H1 (cell line): ENCODE measurements around the gene GATA1. TPM values are rescaled to one million over a fixed set of nuclear protein-coding genes. Genes with fewer than 3 reads are reported as not detected.

Source experiments
- RNF2 ChIP-seq: fragments of 200-900, 300-1000 bp; sonication (generic); IDR thresholded peaks from 2 replicates; pipeline ENCODE4 v1.7.1; 2016; ENCODE audit warnings: borderline replicate concordance, low read depth, mild to moderate bottlenecking, antibody characterized with exemption, low read length; ENCODE audit not compliant: poor library complexity, severe bottlenecking; ENCODE audit errors: missing control alignments
- SUZ12 ChIP-seq: fragments of 200-600 bp; sonication (generic); IDR thresholded peaks from 2 replicates; pipeline ENCODE4 v1.6.1; 2012; ENCODE audit warnings: mild to moderate bottlenecking, inconsistent platforms, low read length, moderate library complexity, mixed read lengths
- TBP ChIP-seq: IDR thresholded peaks from 2 replicates; pipeline ENCODE4 v1.6.1; 2011; ENCODE audit warnings: low read depth, low read length, improper control_type of control experiment
- polyA plus RNA-seq, 7 experiments: library from polyadenylated mRNA; depleted of rRNA in 3 of 7; stranded (reverse) in 5 of 7; unstranded in 2 of 7; fragments of >200 nt in 5 of 7; fragments of 200-250 nt in 2 of 7; gene quantifications; 1 replicate in 5 of 7; 2 replicates in 1 of 7; 4 replicates in 1 of 7; pipeline versions ENCODE4 v1.2.1 to v1.2.3, GENCODE V29; 2011 to 2013; ENCODE audit warnings: missing spikeins in 2 of 7, mixed read lengths in 2 of 7
- total RNA-seq: library from RNA; stranded (reverse); fragmentation: NEBNext Ultra II Directional; extraction: Animal tissue kit (Norgen Biotek cat#: 25700); gene quantifications from 2 replicates; pipeline ENCODE4 v1.2.1, GENCODE V29; 2021

The GATA1 gene
- total and polyA plus RNA-seq, 2 of the 8 experiments (the other 6 are each of a cell fraction or from before 2014, with no cell fraction given) = 0.05 TPM; not detected in 1

- TF ChIP-seq RNF2 (no peak), TBP (no peak), SUZ12 (no peak)
- TF ChIP-seq, all 59 proteins: peak for 0
Observed at GRCh38 chrX:48752498-48752897, 33.9 kb upstream of the GATA1 start (continued).
